ENCODE data around the gene AKR1A1.

Gene AKR1A1

DNA sequence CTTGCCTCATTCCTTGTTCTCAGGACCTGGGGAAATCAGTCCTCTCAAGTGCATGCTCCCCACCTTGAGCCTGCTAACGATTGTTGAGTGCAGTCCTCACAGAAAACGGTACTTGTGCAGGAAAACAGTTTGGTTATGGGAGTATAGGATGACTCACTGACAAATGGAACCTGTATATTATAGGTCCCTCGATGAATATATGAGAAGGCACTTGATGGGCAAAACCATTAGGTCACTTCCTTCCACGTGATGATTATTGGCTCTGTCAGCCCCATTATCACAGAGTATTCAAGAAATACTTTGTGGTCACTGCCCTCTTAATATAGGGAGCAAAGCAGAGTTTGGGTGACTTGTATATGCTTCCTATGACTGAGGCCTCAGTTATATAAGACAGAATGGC, 67.0 kb downstream of the AKR1A1 start:
- DNase-seq (ENCODE audit: low read depth in 3 of 3), result no peak

GRCh38 chr1:45619149-45619921, 68.7 kb downstream of the AKR1A1 start:
- DNase-seq (ENCODE audit: low read depth in 3 of 3), result no peak

All from stimulated activated CD4-positive, alpha-beta T cell treated with anti-CD3 and anti-CD28 coated beads, TNF-alpha, amount 100 ng/mL, for 24 hours (primary cell).